Measurements from ENCODE around the gene CCND2. TPM values are rescaled to one million over a fixed set of nuclear protein-coding genes. Genes with fewer than 3 reads are reported as not detected.

The CCND2 gene
- total and polyA plus RNA-seq, 2 experiments from 2014 or later, result 75.6 to 224 TPM

GRCh38 chr12:4284306-4284705 is 10.7 kb downstream of the CCND2 start:
- H3K27me3 ChIP-seq (ENCODE audit: insufficient read depth), result no peaks in the 10 kb centered on the region
- H3K27me3 Mint-ChIP-seq (ENCODE audit: insufficient read depth, low read depth, poor library complexity), result peaks cover 30% of the 10 kb centered on the region
- no peaks in the 10 kb centered on the region for H3K4me1 ChIP-seq (ENCODE audit: insufficient read depth)
- peaks cover 63% of the 10 kb centered on the region for H3K4me1 Mint-ChIP-seq
- H3K4me3 Mint-ChIP-seq, result no peak overlapping the region
- ATAC-seq (no peak), DNase-seq (ENCODE audit: low spot score) (no peak)
- H3K4me3 ChIP-seq, result no peak overlapping the region
- H3K36me3 ChIP-seq (ENCODE audit: insufficient read depth), result peaks cover 87% of the 10 kb centered on the region
- H4K20me1 ChIP-seq (replicated peaks; ENCODE audit: insufficient read depth), result peaks cover 66% of the 10 kb centered on the region
- TF ChIP-seq POLR2AphosphoS5 (IDR thresholded peaks at IDR 0.05; ENCODE audit: low read depth), result no peak
- TF ChIP-seq EZH2 (IDR thresholded peaks at IDR 0.05; ENCODE audit: low read depth, unreplicated experiment), result no peak
- no peak for TF ChIP-seq JUNB (IDR thresholded peaks at IDR 0.05; ENCODE audit: unreplicated experiment)
- no peak for TF ChIP-seq ZNF114 (CRISPR knock-in tag; IDR thresholded peaks at IDR 0.05)
- TF ChIP-seq ZNF331 (CRISPR knock-in tag; IDR thresholded peaks at IDR 0.05; ENCODE audit: low read depth), result no peak
- TF ChIP-seq, protein P1, sequence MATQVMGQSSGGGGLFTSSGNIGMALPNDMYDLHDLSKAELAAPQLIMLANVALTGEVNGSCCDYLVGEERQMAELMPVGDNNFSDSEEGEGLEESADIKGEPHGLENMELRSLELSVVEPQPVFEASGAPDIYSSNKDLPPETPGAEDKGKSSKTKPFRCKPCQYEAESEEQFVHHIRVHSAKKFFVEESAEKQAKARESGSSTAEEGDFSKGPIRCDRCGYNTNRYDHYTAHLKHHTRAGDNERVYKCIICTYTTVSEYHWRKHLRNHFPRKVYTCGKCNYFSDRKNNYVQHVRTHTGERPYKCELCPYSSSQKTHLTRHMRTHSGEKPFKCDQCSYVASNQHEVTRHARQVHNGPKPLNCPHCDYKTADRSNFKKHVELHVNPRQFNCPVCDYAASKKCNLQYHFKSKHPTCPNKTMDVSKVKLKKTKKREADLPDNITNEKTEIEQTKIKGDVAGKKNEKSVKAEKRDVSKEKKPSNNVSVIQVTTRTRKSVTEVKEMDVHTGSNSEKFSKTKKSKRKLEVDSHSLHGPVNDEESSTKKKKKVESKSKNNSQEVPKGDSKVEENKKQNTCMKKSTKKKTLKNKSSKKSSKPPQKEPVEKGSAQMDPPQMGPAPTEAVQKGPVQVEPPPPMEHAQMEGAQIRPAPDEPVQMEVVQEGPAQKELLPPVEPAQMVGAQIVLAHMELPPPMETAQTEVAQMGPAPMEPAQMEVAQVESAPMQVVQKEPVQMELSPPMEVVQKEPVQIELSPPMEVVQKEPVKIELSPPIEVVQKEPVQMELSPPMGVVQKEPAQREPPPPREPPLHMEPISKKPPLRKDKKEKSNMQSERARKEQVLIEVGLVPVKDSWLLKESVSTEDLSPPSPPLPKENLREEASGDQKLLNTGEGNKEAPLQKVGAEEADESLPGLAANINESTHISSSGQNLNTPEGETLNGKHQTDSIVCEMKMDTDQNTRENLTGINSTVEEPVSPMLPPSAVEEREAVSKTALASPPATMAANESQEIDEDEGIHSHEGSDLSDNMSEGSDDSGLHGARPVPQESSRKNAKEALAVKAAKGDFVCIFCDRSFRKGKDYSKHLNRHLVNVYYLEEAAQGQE (IDR thresholded peaks at IDR 0.05; ENCODE audit: unreplicated experiment), result no peak
- no peak for TF ChIP-seq CREB1 (CRISPR knock-in tag; IDR thresholded peaks at IDR 0.05; ENCODE audit: low read depth)
- no peak for TF ChIP-seq ZNF462 (CRISPR knock-in tag; IDR thresholded peaks at IDR 0.05)
- TF ChIP-seq ETS1 (IDR thresholded peaks at IDR 0.05), result no peak
- TF ChIP-seq EZH2phosphoT487 (IDR thresholded peaks at IDR 0.05; ENCODE audit: unreplicated experiment), result no peak
- no peak for TF ChIP-seq NANOG (IDR thresholded peaks at IDR 0.05; ENCODE audit: borderline replicate concordance)
- TF ChIP-seq CTCF (conservative IDR thresholded peaks at IDR 0.05; ENCODE audit: low read depth in 2 of 2), result no peak
- TF ChIP-seq STAT1 (IDR thresholded peaks at IDR 0.05; ENCODE audit: unreplicated experiment), result no peak
- peaks cover 42% of the 10 kb centered on the region for H3F3A ChIP-seq (replicated peaks; ENCODE audit: low read depth)
- H3K4me2 ChIP-seq, result no peak overlapping the region
- H3K79me2 ChIP-seq (replicated peaks; ENCODE audit: insufficient read depth), result peaks cover 97% of the 10 kb centered on the region
- no peaks in the 10 kb centered on the region; the same call in 1 of the 3 replicates for H3K9me3 Mint-ChIP-seq
- H3K9me2 ChIP-seq (ENCODE audit: insufficient read depth), result no peaks in the 10 kb centered on the region
- no peak overlapping the region for H3K27ac Mint-ChIP-seq
- peaks cover 100% of the 10 kb centered on the region for H3K36me3 Mint-ChIP-seq (ENCODE audit: low read depth)
- no peak overlapping the region for H2AFZ ChIP-seq
- H3K27ac ChIP-seq (ENCODE audit: low read depth), result no peak overlapping the region
